WTC11 (cell line): Measurements from ENCODE around the gene CRPPA.

Source experiments
- ATF2 ChIP-seq: sonication (generic); formaldehyde crosslinking; IDR thresholded peaks from 2 replicates; pipeline ENCODE4 v1.8.1; 2022; ENCODE audit warnings: low read depth, missing genetic modification reagents, borderline replicate concordance
- CTCF ChIP-seq: fragments of 200-600 bp; IDR thresholded peaks from 2 replicates; pipeline ENCODE4 v1.8.0; 2022; ENCODE audit warnings: antibody characterized with exemption
- ETV6 ChIP-seq: sonication (generic); formaldehyde crosslinking; IDR thresholded peaks from 2 replicates; pipeline ENCODE4 v1.8.1; 2022; ENCODE audit warnings: mild to moderate bottlenecking, missing genetic modification reagents

- TF ChIP-seq CTCF = no peak
- no peak for TF ChIP-seq ETV6 (CRISPR knock-in tag)
- TF ChIP-seq ATF2 (CRISPR knock-in tag) = no peak
Observed at GRCh38 chr7:16399265-16399831, 22.0 kb downstream of the CRPPA start.
